Mesenchymal stem cell (in vitro differentiated cells and primary cell): ENCODE results near the gene HELT.
"Not testable (repeated sequence)": the region's sequence is repeated elsewhere in the genome, so short reads cannot be mapped to it uniquely, and the experiment has no call there.

Experiments used
- DNase-seq: peaks from one replicate; pipeline ENCODE4 v3.0.0-alpha.2; 2013
- H2AFZ ChIP-seq: one replicate; pipeline ENCODE4 v1.6.1; 2013; ENCODE audit warnings: low read depth, mild to moderate bottlenecking, control low read depth, inconsistent platforms, low read length, moderate library complexity
- H2AK5ac ChIP-seq: 2 replicates; pipeline ENCODE4 v1.6.1; 2013; ENCODE audit warnings: low read length, moderate library complexity, mild to moderate bottlenecking, inconsistent platforms; ENCODE audit not compliant: severe bottlenecking
- H2BK120ac ChIP-seq: one replicate; pipeline ENCODE4 v1.6.1; 2013; ENCODE audit warnings: low read depth, mild to moderate bottlenecking, inconsistent platforms, low read length, moderate library complexity
- H2BK12ac ChIP-seq, 2 experiments: one replicate each; pipeline ENCODE4 v1.6.1; 2013; ENCODE audit warnings: inconsistent platforms in 2 of 2, low read length in 2 of 2, mild to moderate bottlenecking in 2 of 2, moderate library complexity in 2 of 2, control low read depth in 1 of 2
- H2BK15ac ChIP-seq: one replicate; pipeline ENCODE4 v1.6.1; 2013; ENCODE audit warnings: mild to moderate bottlenecking, low read depth, inconsistent platforms; ENCODE audit not compliant: poor library complexity, severe bottlenecking
- H2BK5ac ChIP-seq: 2 replicates; pipeline ENCODE4 v1.6.1; 2013; ENCODE audit warnings: low read depth, mild to moderate bottlenecking, low read length, control low read depth, inconsistent platforms; ENCODE audit not compliant: poor library complexity, severe bottlenecking
- H3K14ac ChIP-seq, 2 experiments: one replicate each; pipeline ENCODE4 v1.6.1; 2013; ENCODE audit warnings: inconsistent platforms in 2 of 2, low read length in 2 of 2, control low read depth in 1 of 2, mild to moderate bottlenecking in 1 of 2, moderate library complexity in 1 of 2
- H3K18ac ChIP-seq, 2 experiments: one replicate each; pipeline ENCODE4 v1.6.1; 2013; ENCODE audit warnings: inconsistent platforms in 2 of 2, low read length in 2 of 2, control low read depth in 1 of 2, low read depth in 1 of 2, mild to moderate bottlenecking in 1 of 2
- H3K23ac ChIP-seq, 2 experiments: one replicate each; pipeline ENCODE4 v1.6.1; 2013; ENCODE audit warnings: inconsistent platforms in 2 of 2, low read length in 2 of 2, mild to moderate bottlenecking in 2 of 2, moderate library complexity in 2 of 2, control low read depth in 1 of 2
- H3K27ac ChIP-seq: 2 replicates; pipeline ENCODE4 v1.5.1; 2013; ENCODE audit warnings: mild to moderate bottlenecking, moderate library complexity, low read length, control low read depth, inconsistent platforms; ENCODE audit not compliant: poor library complexity, severe bottlenecking
- H3K27me3 ChIP-seq, 2 experiments: 2 replicates each; pipeline versions ENCODE4 v1.6.1 to v1.7.0; 2013; ENCODE audit warnings: low read length in 2 of 2, mild to moderate bottlenecking in 2 of 2, moderate library complexity in 2 of 2, control low read depth in 1 of 2, inconsistent platforms in 1 of 2; ENCODE audit not compliant: control insufficient read depth in 1 of 2, insufficient read depth in 1 of 2
- H3K36me3 ChIP-seq, 2 experiments: 2 replicates each; pipeline versions ENCODE4 v1.6.1 to v1.7.0; 2013; ENCODE audit warnings: low read length in 2 of 2, control low read depth in 1 of 2, inconsistent platforms in 1 of 2, low read depth in 1 of 2, mild to moderate bottlenecking in 1 of 2; ENCODE audit not compliant: insufficient read depth in 2 of 2, control insufficient read depth in 1 of 2
- H3K4ac ChIP-seq, 2 experiments: one replicate each; pipeline ENCODE4 v1.6.1; 2013; ENCODE audit warnings: inconsistent platforms in 2 of 2, low read length in 2 of 2, mild to moderate bottlenecking in 2 of 2, moderate library complexity in 2 of 2, control low read depth in 1 of 2, low read depth in 1 of 2
- H3K4me1 ChIP-seq: 2 replicates; pipeline ENCODE4 v1.6.1; 2013; ENCODE audit warnings: low read depth, low read length, control low read depth; ENCODE audit not compliant: control insufficient read depth, insufficient read depth
- H3K4me2 ChIP-seq: 2 replicates; pipeline ENCODE4 v1.6.1; 2013; ENCODE audit warnings: low read length, mild to moderate bottlenecking, inconsistent platforms; ENCODE audit not compliant: poor library complexity, severe bottlenecking
- H3K4me3 ChIP-seq, 2 experiments: 2 replicates each; pipeline versions ENCODE4 v1.5.1 to v1.7.0; 2013; ENCODE audit warnings: low read length in 2 of 2, mild to moderate bottlenecking in 2 of 2, control low read depth in 1 of 2, low read depth in 1 of 2; ENCODE audit not compliant: insufficient read depth in 1 of 2
- H3K79me1 ChIP-seq: replicated peaks from 2 replicates; pipeline ENCODE4 v1.6.1; 2013; ENCODE audit warnings: mild to moderate bottlenecking, control low read depth, low read length, inconsistent platforms; ENCODE audit not compliant: poor library complexity, severe bottlenecking
- H3K9ac ChIP-seq: 2 replicates; pipeline ENCODE4 v1.7.0; 2013; ENCODE audit warnings: mild to moderate bottlenecking, low read length, moderate library complexity
- H3K9me3 ChIP-seq: 2 replicates; pipeline ENCODE4 v1.7.0; 2013; ENCODE audit warnings: mild to moderate bottlenecking, low read length; ENCODE audit not compliant: control insufficient read depth
- H4K8ac ChIP-seq: one replicate; pipeline ENCODE4 v1.6.1; 2013; ENCODE audit warnings: inconsistent platforms, mild to moderate bottlenecking, low read length, moderate library complexity
- H4K91ac ChIP-seq: one replicate; pipeline ENCODE4 v1.6.1; 2013; ENCODE audit warnings: mild to moderate bottlenecking, low read length, inconsistent platforms
- WGBS: methylation state at CpG from one replicate; pipeline ENCODE4 v1.1.7; 2013; ENCODE audit warnings: mixed read lengths; 5-methylcytosine and 5-hydroxymethylcytosine counted together

HELT gene

DNA sequence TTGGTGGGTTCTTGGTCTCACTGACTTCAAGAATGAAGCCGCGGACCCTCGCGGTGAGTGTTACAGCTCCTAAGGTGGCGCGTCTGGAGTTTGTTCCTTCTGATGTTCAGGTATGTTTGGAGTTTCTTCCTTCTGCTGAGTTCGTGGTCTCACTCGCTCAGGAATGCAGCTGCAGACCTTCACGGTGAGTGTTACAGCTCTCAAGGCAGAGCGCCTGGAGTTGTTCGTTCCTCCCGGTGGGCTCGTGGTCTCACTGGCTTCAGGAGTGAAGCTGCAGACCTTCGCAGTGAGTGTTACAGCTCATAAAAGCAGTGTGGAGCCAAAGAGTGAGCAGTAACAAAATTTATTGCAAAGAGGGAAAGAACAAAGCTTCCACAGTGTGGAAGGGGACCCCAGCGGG lies 29.0 kb upstream of the HELT start:
- H2BK12ac ChIP-seq, H3K23ac ChIP-seq, H2BK15ac ChIP-seq, H3K27ac ChIP-seq, H3K4me1 ChIP-seq, H3K4me3 ChIP-seq, H2BK120ac ChIP-seq, H3K9ac ChIP-seq, H3K4ac ChIP-seq, DNase-seq, H3K9me3 ChIP-seq, H2BK5ac ChIP-seq, H3K79me1 ChIP-seq, H2AFZ ChIP-seq, H2AK5ac ChIP-seq, H4K8ac ChIP-seq, H4K91ac ChIP-seq, H3K36me3 ChIP-seq, H3K14ac ChIP-seq, H3K4me2 ChIP-seq, H3K18ac ChIP-seq: not testable (repeated sequence)
- H3K27me3 ChIP-seq, result peaks cover 19 to 70% of the 10 kb centered on the region in 2 experiments
- WGBS, result 89% methylated on average over 15 of the region's 15 CpGs

DNA sequence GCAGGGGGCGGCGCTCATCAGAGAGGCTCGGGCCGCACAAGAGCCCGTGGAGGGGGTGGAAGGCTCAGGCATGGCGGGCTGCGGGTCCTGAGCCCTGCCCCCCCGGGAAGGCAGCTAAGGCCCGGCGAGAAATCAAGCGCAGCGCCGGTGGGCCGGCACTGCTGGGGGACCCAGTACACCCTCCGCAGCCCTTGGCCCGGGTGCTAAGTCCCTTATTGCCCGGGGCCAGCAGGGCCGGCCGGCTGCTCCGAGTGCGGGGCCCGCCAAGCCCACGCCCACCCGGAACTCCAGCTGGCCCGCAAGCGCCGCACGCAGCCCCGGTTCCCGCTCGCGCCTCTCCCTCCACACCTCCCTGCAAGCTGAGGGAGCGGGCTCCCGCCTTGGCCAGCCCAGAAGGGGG lies 28.2 kb upstream of the HELT start:
- not testable (repeated sequence) for H3K9ac ChIP-seq, H3K4me1 ChIP-seq, H2BK12ac ChIP-seq, H3K23ac ChIP-seq, H2BK120ac ChIP-seq, H2AK5ac ChIP-seq, H2BK5ac ChIP-seq, DNase-seq, H2AFZ ChIP-seq, H3K79me1 ChIP-seq, H3K14ac ChIP-seq, H4K8ac ChIP-seq, H4K91ac ChIP-seq, H3K4me2 ChIP-seq, H3K4me3 ChIP-seq, H3K27ac ChIP-seq, H3K18ac ChIP-seq, H3K36me3 ChIP-seq, H3K9me3 ChIP-seq, H2BK15ac ChIP-seq, H3K4ac ChIP-seq
- peaks cover 19 to 74% of the 10 kb centered on the region in 2 experiments for H3K27me3 ChIP-seq
- WGBS, result 91% methylated on average over 11 of the region's 34 CpGs

GRCh38 chr4:184991860-184992259 lies 26.4 kb upstream of the HELT start:
- Histone ChIP-seq H3K27me3 (peaks cover 15 to 66% of the 10 kb centered on the region in 2 experiments), H3K18ac (no peak overlapping the region), H3K9ac (no peak overlapping the region), H3K14ac (no peak overlapping the region), H2AK5ac (no peak overlapping the region), H3K9me3 (no peaks in the 10 kb centered on the region), H3K23ac (no peak overlapping the region), H3K36me3 (no peaks in the 10 kb centered on the region), H3K27ac (no peak overlapping the region), H4K91ac (no peak overlapping the region), H2BK120ac (no peak overlapping the region), H2BK12ac (no peak overlapping the region), H2BK5ac (no peak overlapping the region), H3K79me1 (no peaks in the 10 kb centered on the region), H3K4me1 (no peaks in the 10 kb centered on the region), H3K4me3 (no peak overlapping the region), H3K4ac (no peak overlapping the region), H4K8ac (no peak overlapping the region), H2AFZ (no peak overlapping the region), H2BK15ac (no peak overlapping the region), H3K4me2 (no peak overlapping the region)
- no peak for DNase-seq
- WGBS, result 90% methylated on average over 4 of the region's 6 CpGs

- H3K27ac ChIP-seq, result no peak overlapping the region
- no peak for DNase-seq
- no peaks in the 10 kb centered on the region for H3K9me3 ChIP-seq
- H3K79me1 ChIP-seq, result no peaks in the 10 kb centered on the region
- no peak overlapping the region for H4K91ac ChIP-seq
- no peak overlapping the region for H3K9ac ChIP-seq
- 91% methylated on average over 15 of the region's 15 CpGs for WGBS
- no peak overlapping the region for H3K14ac ChIP-seq
- H3K4me3 ChIP-seq, result no peak overlapping the region
- no peak overlapping the region for H2AFZ ChIP-seq
- H3K18ac ChIP-seq, result no peak overlapping the region
- no peak overlapping the region for H3K4me2 ChIP-seq
- no peaks in the 10 kb centered on the region for H3K36me3 ChIP-seq
- peaks cover 15 to 71% of the 10 kb centered on the region in 2 experiments for H3K27me3 ChIP-seq
- H3K4me1 ChIP-seq, result no peaks in the 10 kb centered on the region
- H2BK120ac ChIP-seq, result no peak overlapping the region
- no peak overlapping the region for H2AK5ac ChIP-seq
- no peak overlapping the region for H3K23ac ChIP-seq
- H2BK12ac ChIP-seq, result no peak overlapping the region
- H3K4ac ChIP-seq, result no peak overlapping the region
- no peak overlapping the region for H2BK15ac ChIP-seq
- no peak overlapping the region for H2BK5ac ChIP-seq
- H4K8ac ChIP-seq, result no peak overlapping the region
Observed at GRCh38 chr4:184992422-184992821, 25.9 kb upstream of the HELT start.
